ENCODE results near the gene TGFBR1.

GRCh38 chr9:99172124-99173091 is 67.5 kb downstream of the TGFBR1 start:
- TF ChIP-seq CTCF (IDR thresholded peaks at IDR 0.05; ENCODE audit: borderline replicate concordance, extremely low read depth, low read length, poor library complexity, severe bottlenecking) (no peak), EZH2 (IDR thresholded peaks at IDR 0.05; ENCODE audit: borderline replicate concordance, low read depth, low read length, severe bottlenecking) (no peak)
